ENCODE results near the gene RPL32.

DNA sequence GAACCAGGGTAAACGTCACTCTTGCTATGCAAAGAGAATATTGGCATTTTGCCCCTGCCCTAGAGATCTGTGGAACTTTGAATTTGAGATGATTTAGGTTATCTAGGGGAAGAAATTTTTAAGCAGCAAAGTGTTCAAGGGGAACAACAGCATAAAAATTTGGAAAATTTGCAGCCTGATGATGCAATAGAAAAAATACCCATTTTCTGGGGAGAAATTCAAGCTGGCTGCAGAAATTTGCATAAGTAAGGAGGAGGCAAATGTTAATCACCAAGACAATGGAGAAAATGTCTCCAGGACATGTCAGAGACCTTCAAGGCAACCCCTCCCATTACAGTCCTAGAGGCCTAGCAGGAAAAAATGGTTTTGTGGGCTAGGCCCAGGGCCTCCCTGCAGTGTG, 4.4 kb upstream of the RPL32 start:
- no peak for TF ChIP-seq EZH2 (IDR thresholded peaks at IDR 0.05; ENCODE audit: borderline replicate concordance, insufficient read depth, low read length, poor library complexity, severe bottlenecking)
- TF ChIP-seq POLR2AphosphoS5 (IDR thresholded peaks at IDR 0.05): no peak
- no peak for TF ChIP-seq MXI1 (conservative IDR thresholded peaks at IDR 0.05; ENCODE audit: poor library complexity, severe bottlenecking)
- TF ChIP-seq EP300 (conservative IDR thresholded peaks at IDR 0.05; ENCODE audit: poor library complexity, severe bottlenecking): no peak
- TF ChIP-seq, protein P1, sequence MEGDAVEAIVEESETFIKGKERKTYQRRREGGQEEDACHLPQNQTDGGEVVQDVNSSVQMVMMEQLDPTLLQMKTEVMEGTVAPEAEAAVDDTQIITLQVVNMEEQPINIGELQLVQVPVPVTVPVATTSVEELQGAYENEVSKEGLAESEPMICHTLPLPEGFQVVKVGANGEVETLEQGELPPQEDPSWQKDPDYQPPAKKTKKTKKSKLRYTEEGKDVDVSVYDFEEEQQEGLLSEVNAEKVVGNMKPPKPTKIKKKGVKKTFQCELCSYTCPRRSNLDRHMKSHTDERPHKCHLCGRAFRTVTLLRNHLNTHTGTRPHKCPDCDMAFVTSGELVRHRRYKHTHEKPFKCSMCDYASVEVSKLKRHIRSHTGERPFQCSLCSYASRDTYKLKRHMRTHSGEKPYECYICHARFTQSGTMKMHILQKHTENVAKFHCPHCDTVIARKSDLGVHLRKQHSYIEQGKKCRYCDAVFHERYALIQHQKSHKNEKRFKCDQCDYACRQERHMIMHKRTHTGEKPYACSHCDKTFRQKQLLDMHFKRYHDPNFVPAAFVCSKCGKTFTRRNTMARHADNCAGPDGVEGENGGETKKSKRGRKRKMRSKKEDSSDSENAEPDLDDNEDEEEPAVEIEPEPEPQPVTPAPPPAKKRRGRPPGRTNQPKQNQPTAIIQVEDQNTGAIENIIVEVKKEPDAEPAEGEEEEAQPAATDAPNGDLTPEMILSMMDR (IDR thresholded peaks at IDR 0.05; ENCODE audit: poor library complexity, severe bottlenecking): no peak
- no peak for TF ChIP-seq SMC3 (conservative IDR thresholded peaks at IDR 0.05; ENCODE audit: poor library complexity)
